Peyer's patch (tissue), 4 donors: ENCODE measurements around the gene VCY1B. TPM values are rescaled to one million over a fixed set of nuclear protein-coding genes. Genes with fewer than 3 reads are reported as not detected.
"Not testable (repeated sequence)": the region's sequence is repeated elsewhere in the genome, so short reads cannot be mapped to it uniquely, and the experiment has no call there.

Source experiments
- DNase-seq, 3 donors: peaks; one replicate each; pipeline ENCODE4 v3.0.0-alpha.2; 2017 to 2019
- H3K27ac ChIP-seq, 4 donors: fragments of 200-600 bp; sonication (generic); one replicate each; pipeline ENCODE4 v1.5.1; 2016 to 2019
- H3K27me3 ChIP-seq, 2 donors: fragments of 200-600 bp; sonication (generic); one replicate each; pipeline ENCODE4 v1.5.1; 2019
- H3K36me3 ChIP-seq, 3 donors: fragments of 200-600 bp; sonication (generic); one replicate each; pipeline ENCODE4 v1.5.1; 2016 to 2019
- H3K4me1 ChIP-seq, 4 donors: fragments of 200-600 bp; sonication (generic); one replicate each; pipeline ENCODE4 v1.5.1; 2016 to 2019
- H3K4me3 ChIP-seq, 4 donors: fragments of 200-600 bp; sonication (generic); 1 replicate in 3 of 4; 2 replicates in 1 of 4; pipeline ENCODE4 v1.5.1; 2016 to 2019; ENCODE audit warnings: mild to moderate bottlenecking in 1 of 4
- H3K9me3 ChIP-seq, 4 donors: fragments of 200-600 bp; sonication (generic); one replicate each; pipeline ENCODE4 v1.5.1; 2016 to 2019; ENCODE audit warnings: mild to moderate bottlenecking in 1 of 4
- total RNA-seq, 4 donors: library from RNA; depleted of rRNA; stranded (reverse); fragments of >200 nt; gene quantifications; one replicate each; pipeline ENCODE4 v1.1.0, GENCODE V29; 2016
- TF ChIP-seq, protein P1 (sequence below), 6 experiments: fragments of 450-650 bp in 4 of 6; fragments of 200-600 bp in 2 of 6; sonication (generic) in 1 of 6; IDR thresholded peaks; one replicate each; pipeline ENCODE4 v1.5.1; 2017 to 2019; ENCODE audit warnings: antibody characterized with exemption in 6 of 6, mild to moderate bottlenecking in 3 of 6, moderate library complexity in 1 of 6

The VCY1B gene
- not detected for total RNA-seq

GRCh38 chrY:14055927-14056326 is at the start of gene VCY1B:
TSS of gene VCY1B (plus strand) at chrY:14056227. CDS start at chrY:14056290, 63 bp downstream.
- H3K27ac ChIP-seq, DNase-seq, H3K4me1 ChIP-seq, H3K36me3 ChIP-seq, H3K4me3 ChIP-seq, H3K27me3 ChIP-seq, H3K9me3 ChIP-seq: not testable (repeated sequence)

DNA sequence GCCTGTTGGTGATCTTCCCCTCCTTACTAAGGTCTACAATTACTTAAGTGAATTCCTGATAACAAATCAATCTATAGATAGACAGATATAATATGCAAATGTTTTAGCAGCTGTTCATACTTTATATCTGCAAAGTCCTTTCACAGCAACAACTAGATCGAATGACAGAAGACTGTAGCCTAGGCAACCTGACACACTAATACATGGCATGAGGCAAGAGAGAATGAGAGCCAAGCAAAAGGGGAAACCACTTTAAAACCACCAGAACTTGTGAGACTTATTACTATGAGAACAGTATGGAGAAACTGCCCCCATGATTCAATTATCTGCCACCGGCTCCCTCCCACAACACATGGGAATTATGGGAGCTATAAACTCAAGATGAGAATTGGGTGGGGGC is 44.1 kb upstream of the VCY1B start:
- H3K9me3 ChIP-seq, H3K27me3 ChIP-seq, H3K4me3 ChIP-seq, H3K27ac ChIP-seq, H3K36me3 ChIP-seq, DNase-seq, H3K4me1 ChIP-seq: not testable (repeated sequence)

GRCh38 chrY:14030395-14030794 is 25.6 kb upstream of the VCY1B start:
- not testable (repeated sequence) for H3K27ac ChIP-seq, H3K36me3 ChIP-seq, DNase-seq, H3K4me3 ChIP-seq, H3K4me1 ChIP-seq, H3K9me3 ChIP-seq, H3K27me3 ChIP-seq

- Histone ChIP-seq H3K27me3 (no peaks in the 10 kb centered on the region), H3K4me3 (no peak overlapping the region), H3K9me3 (no peaks in the 10 kb centered on the region), H3K4me1 (no peaks in the 10 kb centered on the region), H3K27ac (no peak overlapping the region), H3K36me3 (no peaks in the 10 kb centered on the region)
- no peak for DNase-seq
- TF ChIP-seq, protein P1, sequence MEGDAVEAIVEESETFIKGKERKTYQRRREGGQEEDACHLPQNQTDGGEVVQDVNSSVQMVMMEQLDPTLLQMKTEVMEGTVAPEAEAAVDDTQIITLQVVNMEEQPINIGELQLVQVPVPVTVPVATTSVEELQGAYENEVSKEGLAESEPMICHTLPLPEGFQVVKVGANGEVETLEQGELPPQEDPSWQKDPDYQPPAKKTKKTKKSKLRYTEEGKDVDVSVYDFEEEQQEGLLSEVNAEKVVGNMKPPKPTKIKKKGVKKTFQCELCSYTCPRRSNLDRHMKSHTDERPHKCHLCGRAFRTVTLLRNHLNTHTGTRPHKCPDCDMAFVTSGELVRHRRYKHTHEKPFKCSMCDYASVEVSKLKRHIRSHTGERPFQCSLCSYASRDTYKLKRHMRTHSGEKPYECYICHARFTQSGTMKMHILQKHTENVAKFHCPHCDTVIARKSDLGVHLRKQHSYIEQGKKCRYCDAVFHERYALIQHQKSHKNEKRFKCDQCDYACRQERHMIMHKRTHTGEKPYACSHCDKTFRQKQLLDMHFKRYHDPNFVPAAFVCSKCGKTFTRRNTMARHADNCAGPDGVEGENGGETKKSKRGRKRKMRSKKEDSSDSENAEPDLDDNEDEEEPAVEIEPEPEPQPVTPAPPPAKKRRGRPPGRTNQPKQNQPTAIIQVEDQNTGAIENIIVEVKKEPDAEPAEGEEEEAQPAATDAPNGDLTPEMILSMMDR (IDR thresholded peaks at IDR 0.05): no peak
Measured at GRCh38 chrY:14085877-14086276, 29.9 kb downstream of the VCY1B start.

Other genes starting within 250 kb of the VCY1B start
- gene VCY, start 69.8 kb upstream of the VCY1B start, total RNA-seq: not detected